Forelimb muscle (tissue), 1 donor: ENCODE results near the gene GRID1. TPM values are rescaled to one million over a fixed set of nuclear protein-coding genes. Genes with fewer than 3 reads are reported as not detected.

Source experiments
- DNase-seq: peaks from one replicate; pipeline ENCODE4 v3.0.0-alpha.2; 2013; ENCODE audit warnings: low read depth
- polyA plus RNA-seq: library from polyadenylated mRNA; unstranded; fragments of 120-200 nt; gene quantifications from one replicate; pipeline ENCODE4 v1.2.1, GENCODE V29; 2013; ENCODE audit not compliant: insufficient read length

GRID1 gene
- polyA plus RNA-seq, 1 donor, result 3.8 TPM

DNA sequence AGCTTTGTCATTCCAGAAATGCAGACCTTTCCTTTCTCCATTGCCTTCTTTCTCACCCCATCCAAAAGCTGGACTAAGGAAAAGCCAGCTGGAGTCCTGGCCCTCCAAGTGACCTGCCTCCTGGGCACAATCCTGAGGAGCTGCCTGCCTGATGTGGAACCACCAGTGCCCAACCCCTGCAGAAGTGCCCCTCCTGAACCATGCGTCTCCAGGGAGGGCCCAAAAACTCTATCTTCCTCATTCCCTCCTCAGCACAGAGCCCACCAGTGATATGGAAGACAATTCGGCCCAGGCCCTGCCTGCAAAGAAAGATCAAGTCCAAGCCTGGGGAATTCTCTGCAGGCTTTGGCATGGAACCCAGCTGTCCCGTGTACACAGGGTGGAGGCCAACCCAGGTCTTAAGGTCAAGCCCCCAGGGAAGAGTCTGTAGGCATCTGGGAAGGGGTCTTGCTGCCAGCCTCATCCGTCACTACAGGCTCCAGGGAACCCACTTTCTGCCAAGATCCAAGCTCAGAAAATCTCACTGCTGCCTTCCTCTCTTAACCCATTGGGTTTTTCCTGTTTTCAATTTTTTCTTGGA lies 3.5 kb upstream of the GRID1 start:
- no peak for DNase-seq

GRCh38 chr10:86368987-86369386 lies 2.4 kb upstream of the GRID1 start:
- no peak for DNase-seq

DNA sequence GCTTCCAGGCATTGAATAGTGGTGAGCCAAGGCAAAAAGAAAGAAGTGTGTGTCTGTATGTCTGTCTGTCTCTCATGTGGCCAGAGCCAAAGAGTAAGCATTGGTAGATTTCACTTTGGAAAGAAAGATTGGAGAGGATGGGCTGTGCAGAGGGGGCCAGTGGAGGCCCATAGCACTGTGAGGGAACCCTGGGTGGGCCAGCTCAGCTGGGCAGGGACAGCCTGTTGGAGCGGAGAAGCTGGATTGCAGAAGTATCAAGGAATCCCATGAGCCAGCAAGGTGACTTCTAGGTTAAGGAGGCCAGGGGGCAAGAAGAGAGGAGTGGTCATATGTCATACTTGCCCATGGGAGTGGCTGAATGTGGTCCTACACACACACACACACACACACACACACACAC lies 1.5 kb upstream of the GRID1 start:
- DNase-seq, result no peak

DNA sequence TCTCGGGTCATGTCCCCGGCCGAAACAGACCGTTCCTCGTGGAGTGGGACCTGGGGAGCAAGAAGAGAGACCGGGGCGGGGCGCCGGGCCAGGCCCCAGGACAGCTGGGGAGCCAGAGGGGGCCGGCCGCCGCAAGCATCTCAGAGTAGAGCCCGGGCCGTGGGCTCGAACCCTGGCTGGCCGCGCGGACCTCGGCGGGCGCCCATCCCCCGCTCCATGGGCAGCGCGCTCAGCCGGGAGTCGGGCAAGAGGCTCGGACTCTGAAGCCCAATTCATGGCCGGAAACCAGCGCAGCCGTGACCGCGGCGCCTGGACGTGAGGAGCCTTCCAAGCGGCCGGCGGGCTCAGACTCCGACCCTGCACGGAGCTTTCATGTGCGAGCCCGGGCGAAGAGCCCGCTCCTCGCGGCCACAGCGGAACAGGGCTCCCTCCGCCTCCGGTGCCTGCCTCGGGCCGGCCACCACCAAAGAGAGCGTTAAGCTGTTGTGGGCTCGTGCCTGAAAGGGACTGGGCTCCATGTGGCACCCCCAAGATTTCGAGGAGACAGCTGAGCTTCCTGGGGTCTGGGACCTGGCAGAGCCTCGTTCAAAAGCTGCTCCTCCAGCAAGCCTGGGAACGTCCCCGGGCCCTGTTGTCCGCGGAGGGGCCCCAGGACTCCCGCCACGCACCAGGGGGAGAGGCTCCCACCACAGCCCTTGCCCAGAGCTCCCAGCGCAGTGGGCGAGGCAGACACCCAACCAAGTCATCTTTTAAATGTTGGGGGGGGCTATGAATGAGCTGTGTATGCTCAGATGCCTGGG lies 757 bp upstream of the GRID1 start:
- DNase-seq, result no peak

- no peak for DNase-seq
Measured at GRCh38 chr10:86366902-86367151, 232 bp upstream of the GRID1 start.

DNA sequence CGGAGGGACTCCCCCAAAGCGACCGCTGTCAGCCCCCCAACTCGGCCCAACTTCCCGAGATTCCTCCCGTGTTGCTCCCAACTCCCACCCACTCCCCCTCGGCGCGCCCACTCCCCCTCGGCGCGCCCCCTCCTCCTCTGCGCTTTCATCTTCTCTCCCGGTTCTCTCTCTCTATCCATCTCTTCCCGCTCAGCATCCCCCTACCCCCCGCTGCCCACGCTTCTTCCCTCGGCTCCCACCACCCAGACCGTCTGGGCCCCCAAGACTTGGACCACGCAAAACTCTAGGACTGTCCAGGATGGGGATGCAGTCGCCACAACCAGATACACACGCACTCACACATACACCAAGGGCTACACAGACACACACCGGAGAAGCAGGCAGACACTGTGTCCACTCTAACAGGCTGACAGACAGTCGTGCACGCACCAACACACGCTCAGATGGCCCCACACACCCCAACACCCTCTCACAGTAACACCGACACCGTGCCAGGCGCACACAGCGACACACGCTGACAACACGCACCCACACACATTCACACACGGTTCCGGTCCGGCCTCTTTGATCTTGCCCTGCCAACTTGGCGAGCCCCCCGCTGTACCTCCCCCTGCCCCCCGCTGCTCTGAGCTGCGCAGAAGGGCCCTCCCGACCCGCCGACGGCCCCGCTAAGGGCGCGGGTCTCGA lies 1.1 kb downstream of the GRID1 start:
- no peak for DNase-seq

- no peak for DNase-seq
Measured at GRCh38 chr10:86364491-86365345, 1.9 kb downstream of the GRID1 start.

- no peak for DNase-seq
Measured at GRCh38 chr10:86363833-86364490, 2.6 kb downstream of the GRID1 start.

DNA sequence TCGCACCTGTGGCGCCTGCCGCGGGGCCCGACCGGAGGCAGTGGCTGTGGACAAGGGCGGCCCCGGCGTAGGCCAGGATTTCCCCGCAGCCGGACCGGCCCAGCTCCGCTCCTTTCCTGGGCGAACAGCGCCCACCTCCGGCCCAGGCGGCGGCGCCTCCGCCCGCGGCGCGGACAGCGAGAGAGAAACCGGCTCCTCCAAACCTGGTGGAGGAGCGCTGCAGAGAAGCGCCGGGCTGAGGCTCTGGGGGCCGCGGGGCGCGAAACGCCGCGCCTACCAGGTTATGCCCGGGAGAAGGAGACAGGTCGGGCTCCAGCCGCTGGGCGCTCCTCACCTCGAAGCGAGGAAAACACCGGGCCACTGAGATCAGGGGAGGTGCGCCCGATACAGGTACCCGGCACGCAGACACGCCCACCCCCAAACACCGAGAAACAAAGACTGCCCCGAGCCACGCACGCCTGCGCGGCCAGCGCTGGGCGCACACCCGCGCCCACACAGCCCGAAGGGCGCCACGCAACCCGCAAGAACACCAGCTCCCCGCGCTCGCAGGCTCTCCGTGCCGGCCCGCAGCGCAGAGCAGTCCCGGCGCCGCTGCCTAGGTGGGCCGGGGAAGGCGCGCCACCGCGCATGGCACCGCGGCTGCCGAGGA lies 3.3 kb downstream of the GRID1 start:
- DNase-seq, result no peak

GRCh38 chr10:86362586-86363183 lies 3.9 kb downstream of the GRID1 start:
- DNase-seq, result no peak

DNA sequence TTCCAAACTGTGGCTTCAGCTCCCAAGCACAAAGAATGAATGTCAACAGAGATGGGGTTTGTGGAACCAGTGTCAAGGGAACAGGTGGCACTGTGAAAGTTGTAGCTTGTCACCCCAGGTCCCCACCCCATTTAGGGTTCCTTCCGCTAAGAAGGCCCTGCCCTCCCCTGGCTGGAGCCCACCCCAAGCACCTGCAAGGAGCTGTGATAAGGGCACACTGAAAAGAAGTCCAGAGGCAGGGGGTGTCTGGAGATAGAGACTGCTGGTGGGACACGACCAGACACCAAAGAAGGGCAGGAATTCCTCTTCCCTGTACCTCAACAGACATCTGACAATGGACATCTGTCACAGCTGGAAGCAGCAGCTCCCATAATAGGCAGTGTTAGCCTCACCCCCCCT lies 4.5 kb downstream of the GRID1 start:
- no peak for DNase-seq

DNA sequence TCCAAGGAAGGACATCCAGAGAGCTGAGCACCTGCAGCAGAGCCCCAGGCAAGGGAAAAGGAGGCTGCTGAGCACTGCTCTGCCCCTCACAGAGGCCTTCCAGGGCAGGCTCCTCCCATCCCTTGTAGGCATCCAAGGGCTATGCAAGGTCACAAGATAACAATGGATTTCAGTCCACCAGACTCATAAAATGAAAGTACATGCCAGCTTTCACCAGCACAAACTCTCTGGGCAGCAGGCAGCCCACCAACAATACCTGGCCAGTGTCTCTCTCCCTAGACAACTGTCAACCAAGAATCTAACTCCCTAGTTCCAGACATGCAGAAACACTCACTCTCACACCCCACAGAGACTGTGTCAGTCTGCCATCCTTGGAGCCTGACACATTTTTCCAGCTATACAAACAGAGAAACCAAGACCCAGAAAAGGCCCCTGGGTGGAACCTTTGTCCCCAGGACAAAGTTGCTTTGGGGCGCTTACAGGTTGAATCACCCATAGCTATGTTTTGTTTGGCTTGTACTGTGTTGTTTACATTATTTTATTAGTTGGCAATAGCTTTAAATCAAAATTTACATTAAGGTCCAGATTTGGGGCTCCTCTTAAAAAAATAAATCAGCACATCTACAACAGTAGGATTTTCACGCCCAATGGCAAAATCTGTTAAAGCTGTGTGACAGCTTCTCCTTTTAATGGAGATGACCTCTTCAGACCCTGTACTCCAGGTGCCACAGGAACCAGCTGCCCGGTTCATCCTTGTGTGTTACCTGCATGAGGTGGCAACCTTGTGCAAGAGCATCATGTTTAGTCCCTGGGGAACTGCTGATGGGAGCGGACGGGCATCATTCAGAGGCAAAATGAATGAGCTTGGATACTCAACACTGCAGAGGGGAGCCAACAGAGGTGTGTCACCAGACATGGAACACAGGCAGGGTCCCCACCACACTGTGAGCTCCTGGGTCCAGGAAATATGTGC lies 5.2 kb downstream of the GRID1 start:
- DNase-seq, result no peak

- no peak for DNase-seq
Measured at GRCh38 chr10:86360657-86361056, 5.9 kb downstream of the GRID1 start.

DNA sequence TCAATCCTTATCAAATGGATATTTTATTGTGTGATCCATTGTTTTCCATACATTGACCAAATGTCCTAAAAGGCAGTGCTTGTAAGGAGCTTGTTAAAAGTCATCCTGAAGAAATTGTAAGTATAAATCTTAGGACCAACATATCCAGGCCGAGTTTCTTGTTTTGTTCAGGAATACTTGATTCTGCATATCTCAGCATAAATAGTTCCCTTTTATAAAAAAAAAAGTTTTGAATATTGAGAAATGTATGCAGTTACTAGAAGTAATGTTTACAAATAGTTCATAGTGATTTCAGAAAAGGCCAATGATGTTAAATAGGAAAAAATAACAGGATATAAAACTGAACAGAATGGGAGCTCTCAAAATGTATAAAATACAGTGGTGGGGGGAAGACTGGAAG lies 6.6 kb downstream of the GRID1 start:
- no peak for DNase-seq

- no peak for DNase-seq
Measured at GRCh38 chr10:86359111-86359510, 7.5 kb downstream of the GRID1 start.

DNA sequence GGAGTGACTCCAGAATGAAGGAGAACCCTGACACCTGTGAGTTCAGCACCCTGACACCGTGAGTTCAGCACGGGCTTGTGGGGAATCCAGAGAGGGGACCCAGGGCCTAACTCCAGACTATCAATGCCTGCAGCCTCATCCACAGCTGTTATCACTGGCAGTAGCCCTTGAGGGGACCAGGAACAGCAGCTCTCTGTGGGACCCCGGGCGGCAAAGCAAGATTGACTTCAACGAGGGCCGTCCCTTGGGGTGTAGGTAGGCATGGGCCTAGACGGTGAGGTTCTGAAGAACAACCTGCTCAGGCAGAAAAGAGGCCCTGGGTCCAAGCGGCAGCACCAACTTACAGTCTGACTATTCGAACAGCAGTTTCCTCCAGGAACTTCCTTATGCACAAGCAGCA lies 8.9 kb downstream of the GRID1 start:
- DNase-seq, result no peak

GRCh38 chr10:86357041-86357440 lies 9.6 kb downstream of the GRID1 start:
- no peak for DNase-seq

- no peak for DNase-seq
Measured at GRCh38 chr10:86356296-86356695, 10.3 kb downstream of the GRID1 start.

DNA sequence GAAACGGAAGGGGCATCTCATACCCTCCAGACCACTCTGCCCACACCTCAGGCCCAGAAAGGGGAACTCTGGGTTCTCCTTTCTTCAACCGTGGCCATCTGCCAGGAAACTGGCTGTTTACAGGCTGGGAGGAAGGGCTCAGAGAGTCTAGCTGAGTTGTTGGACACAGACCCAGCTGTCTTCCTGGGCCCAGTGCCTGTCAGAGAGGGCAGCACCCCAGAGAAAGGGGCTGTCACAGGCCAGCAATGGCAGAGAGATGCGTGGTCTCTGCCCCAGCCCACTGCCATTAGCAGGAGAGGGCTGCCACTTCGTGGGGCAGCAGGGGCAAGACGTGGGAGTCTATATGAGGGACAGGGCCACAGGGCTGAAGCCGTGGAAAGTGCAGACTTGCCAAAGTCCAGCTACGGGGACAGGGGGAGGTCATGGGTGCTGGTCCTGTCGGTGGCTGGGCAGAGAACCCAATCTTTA lies 11.0 kb downstream of the GRID1 start:
- DNase-seq, result no peak
